RWPE1 (cell line): ENCODE data around the gene PKNOX2.
"Not testable (repeated sequence)": the region's sequence is repeated elsewhere in the genome, so short reads cannot be mapped to it uniquely, and the experiment has no call there.

Source experiments
- CTCF ChIA-PET: fragments of 350-600 bp; sonication (Branson Sonifier 250); formaldehyde crosslinking; extraction: SDS; loops from one replicate; lab custom pipeline; 2021; lab: Yijun Ruan, JAX
- POLR2A ChIA-PET: fragments of 400-600 bp; formaldehyde crosslinking; extraction: SDS; loops from one replicate; lab custom pipeline; 2020; ENCODE audit warnings: antibody characterized with exemption; ENCODE audit not compliant: low non-redundant PET; lab: Yijun Ruan, JAX
- DNase-seq: peaks from one replicate; pipeline ENCODE4 v3.0.0; 2012; ENCODE audit warnings: low spot score
- H3K27ac ChIP-seq: fragments of 450-650 bp; 2 replicates; pipeline ENCODE4 v1.5.1; 2017
- CTCF ChIP-seq: fragments of 450-650 bp; conservative IDR thresholded peaks from 2 replicates; pipeline ENCODE4 v1.5.1; 2017; ENCODE audit warnings: low read depth, mild to moderate bottlenecking

Gene PKNOX2

GRCh38 chr11:125222494-125222893, 57.9 kb downstream of the PKNOX2 start:
- no peak for DNase-seq
- no peak for TF ChIP-seq CTCF
- POLR2A ChIA-PET: no interaction called here
- CTCF ChIA-PET: no interaction called here
- H3K27ac ChIP-seq: no peak overlapping the region

GRCh38 chr11:125223161-125223560, 58.6 kb downstream of the PKNOX2 start:
- DNase-seq, POLR2A ChIA-PET, H3K27ac ChIP-seq, CTCF ChIA-PET: not testable (repeated sequence)

GRCh38 chr11:125223901-125224361, 59.4 kb downstream of the PKNOX2 start:
- ChIA-PET CTCF (interaction anchor here (0.6 kb wide), 1 partner anchor 72 kb away, joined by 3 read pairs; no protein-coding TSS in a partner anchor), POLR2A (no interaction called here)
- no peak for TF ChIP-seq CTCF
- DNase-seq: no peak
- no peak overlapping the region for H3K27ac ChIP-seq

GRCh38 chr11:125224391-125225021, 60.0 kb downstream of the PKNOX2 start:
- DNase-seq: no peak
- ChIA-PET CTCF (interaction anchor here (0.6 kb wide), 1 partner anchor 71 kb away, joined by 3 read pairs; no protein-coding TSS in a partner anchor), POLR2A (no interaction called here)
- no peak for TF ChIP-seq CTCF
- H3K27ac ChIP-seq: no peak overlapping the region

- ChIA-PET CTCF (no interaction called here), POLR2A (no interaction called here)
- DNase-seq: no peak
- no peak overlapping the region for H3K27ac ChIP-seq
- no peak for TF ChIP-seq CTCF
Measured at GRCh38 chr11:125225401-125225800, 60.9 kb downstream of the PKNOX2 start.

- no peak overlapping the region for H3K27ac ChIP-seq
- DNase-seq: no peak
- CTCF ChIA-PET: interaction anchor here (0.9 kb wide), 1 partner anchor 19 kb away, joined by 3 read pairs; no protein-coding TSS in a partner anchor
- POLR2A ChIA-PET: no interaction called here
- TF ChIP-seq CTCF: no peak
Measured at GRCh38 chr11:125226031-125226430, 61.5 kb downstream of the PKNOX2 start.

GRCh38 chr11:125226706-125227105, 62.2 kb downstream of the PKNOX2 start:
- CTCF ChIA-PET: interaction anchor here (0.9 kb wide), 1 partner anchor 19 kb away, joined by 3 read pairs; no protein-coding TSS in a partner anchor
- H3K27ac ChIP-seq: no peak overlapping the region
- POLR2A ChIA-PET: no interaction called here
- no peak for TF ChIP-seq CTCF
- DNase-seq: no peak
